OCI-M2 (cell line): ENCODE results near the gene MYCBP.
"Not testable (repeated sequence)": the region's sequence is repeated elsewhere in the genome, so short reads cannot be mapped to it uniquely, and the experiment has no call there.

Experiments
- DNase-seq: peaks from one replicate; lab custom pipeline; 2025; ENCODE audit not compliant: unreplicated experiment; lab: John Stamatoyannopoulos, UW

Gene MYCBP

DNA sequence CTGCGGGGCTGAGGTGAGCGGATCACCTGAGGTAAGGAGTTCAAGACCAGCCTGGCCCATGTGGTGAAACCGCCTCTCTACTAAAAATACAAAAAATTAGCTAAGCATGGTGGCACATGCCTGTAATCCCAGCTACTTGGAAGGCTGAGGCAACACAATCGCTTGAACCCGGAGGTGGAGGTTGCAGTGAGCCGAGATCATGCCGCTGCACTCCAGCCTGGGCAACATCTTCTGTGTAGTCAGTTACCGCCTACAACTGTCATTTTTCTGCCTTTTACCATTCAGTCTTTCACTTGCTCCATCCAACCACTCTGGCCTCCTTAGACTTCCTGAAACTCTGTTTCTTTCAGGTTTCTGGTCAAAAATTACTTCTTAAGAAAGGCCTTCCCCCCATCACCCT lies 2.2 kb downstream of the MYCBP start:
- DNase-seq, result no peak

DNA sequence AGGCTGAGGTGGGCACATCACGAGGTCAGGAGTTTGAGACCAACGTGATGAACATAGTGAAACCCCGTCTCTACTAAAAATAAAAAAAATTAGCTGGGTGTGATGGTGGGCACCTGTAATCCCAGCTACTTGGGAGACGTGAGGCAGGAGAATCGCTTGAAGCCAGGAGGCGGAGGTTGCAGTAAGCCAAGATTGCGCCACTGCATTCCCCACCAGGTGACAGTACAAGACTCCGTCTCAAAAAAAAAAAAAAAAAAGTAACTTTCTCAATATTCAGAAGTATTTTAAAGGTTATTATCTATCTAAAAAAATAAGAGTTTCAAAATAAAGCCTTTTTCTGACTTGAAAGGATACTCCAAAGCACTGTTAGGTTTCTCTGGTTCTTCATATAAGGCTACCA lies 5.9 kb downstream of the MYCBP start:
- no peak for DNase-seq

DNA sequence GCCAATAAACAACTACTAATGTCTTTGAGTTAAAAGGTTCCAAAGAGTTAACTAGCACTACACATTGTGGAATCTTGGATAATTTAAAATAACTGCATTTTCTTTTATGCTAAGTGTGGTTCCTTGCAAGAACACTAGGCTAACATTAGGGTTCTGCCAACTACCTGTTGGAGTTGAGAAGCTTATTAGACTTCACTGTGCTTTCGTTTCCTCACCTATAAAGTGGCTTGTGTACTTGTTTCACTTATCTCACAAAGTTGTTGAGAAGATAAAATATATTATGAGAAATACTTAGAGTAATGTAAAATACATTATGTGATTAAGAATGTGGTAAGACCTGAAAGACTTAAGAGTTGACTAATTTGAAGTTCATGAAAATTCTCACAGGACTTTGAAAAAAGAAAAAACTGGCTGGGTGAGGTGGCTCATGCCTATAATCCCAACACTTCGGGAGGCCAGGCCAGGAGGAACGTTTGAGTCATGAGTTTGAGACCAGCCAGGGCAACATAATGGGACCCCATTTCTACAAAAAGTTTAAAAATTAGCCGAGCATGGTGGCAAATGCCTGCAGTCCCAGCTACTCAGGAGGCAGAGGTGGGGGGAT lies 7.9 kb downstream of the MYCBP start:
- DNase-seq, result no peak

DNA sequence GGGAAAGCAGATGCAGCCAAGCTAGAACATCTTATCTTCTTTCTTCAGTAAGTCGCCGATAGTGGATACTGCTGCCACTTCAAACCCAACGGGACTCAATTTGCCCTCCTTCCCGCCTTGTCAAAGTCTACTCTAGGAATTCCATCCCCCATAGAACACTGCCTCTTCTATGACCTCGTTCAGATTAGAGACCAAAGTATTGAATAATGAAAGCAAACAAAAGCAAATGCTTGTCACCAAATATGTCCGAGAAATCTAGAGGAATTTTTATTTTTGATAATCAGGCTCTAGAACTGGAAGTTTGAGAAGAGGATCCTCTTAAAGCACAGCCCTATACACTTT lies 12.7 kb downstream of the MYCBP start:
- no peak for DNase-seq

DNA sequence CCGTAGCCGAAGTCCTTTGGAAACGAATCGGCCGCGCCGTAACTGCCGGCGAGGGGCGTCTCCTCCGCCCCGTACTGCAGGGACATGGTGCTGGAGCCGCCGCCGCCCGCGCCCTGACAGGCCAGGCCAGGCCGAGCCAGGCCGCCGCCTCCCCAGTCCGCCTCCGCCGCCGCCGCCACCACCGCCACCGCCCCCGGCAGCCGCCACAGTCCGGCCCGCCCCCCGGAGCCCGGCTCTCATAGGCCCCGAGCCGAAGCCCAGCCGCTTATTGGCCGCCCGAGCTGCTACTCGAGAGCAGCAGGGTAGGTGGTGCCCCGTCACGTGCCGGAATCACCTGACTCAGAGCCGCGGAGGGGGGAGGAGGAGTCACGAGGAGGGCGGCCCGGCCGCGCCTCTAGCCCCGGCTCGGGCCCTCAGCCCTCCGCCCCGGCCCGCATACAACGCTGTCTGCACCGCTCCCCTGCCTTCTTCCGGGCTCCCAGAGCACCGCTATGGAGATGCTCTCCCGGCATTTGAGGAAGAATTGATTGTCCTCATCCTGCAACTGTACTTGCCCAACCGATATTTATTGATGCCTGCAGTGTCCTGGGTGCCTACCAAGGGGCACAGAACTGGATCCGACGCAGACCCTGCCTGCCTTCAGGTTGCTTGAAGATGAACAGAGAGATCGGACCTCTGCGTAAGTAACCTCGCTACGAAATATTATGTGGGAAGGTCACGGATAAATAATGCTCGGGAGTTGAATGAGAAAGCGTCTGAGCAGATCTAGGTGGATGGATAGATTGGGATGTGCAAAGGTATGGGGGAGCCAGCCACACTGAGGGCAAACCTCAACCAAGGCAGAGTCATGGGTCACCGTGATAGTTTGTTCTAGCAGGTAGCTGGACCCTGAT lies 13.3 kb downstream of the MYCBP start, which contains the start of gene RRAGC:
TSS of gene RRAGC (minus strand) at position 212 of the 893 bp plus-strand sequence. CDS start at position 86, 126 bp downstream.
- DNase-seq, result peak; percentile 87

DNA sequence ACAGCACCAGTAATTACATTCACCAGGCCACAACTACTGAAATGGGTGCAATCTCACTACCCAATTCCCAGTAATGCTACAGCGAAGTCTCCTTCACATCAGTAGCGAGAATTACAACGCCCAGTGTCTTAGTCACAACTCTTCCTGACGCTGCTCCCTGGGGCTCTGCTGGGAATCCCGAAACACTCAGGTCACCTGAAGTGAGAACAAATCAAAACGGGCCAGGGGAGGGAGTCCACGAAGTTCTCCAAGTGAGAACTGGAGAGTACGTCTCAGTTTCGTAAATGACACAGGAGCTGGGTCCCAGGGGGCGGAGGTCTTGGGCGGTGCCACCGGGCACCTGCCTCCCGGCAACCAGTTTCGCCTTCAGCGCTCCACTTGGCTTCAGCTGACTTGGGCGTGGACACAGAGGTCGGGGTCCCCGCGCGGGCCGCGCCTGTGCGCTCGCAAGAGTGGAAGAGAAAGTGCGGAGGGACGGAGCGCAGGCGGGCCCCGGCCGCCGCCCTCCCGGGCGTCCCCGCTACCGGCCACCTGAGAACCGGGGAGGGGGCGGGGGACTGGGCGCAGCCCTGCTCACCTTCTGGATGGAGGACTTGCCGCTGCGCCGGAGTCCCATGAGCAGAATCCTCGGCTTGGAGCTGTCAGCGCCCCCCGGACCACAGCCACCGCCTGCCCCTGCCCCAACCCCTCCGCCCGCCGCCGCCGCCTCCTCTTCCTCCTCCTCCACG lies 14.2 kb downstream of the MYCBP start:
- DNase-seq, result no peak

DNA sequence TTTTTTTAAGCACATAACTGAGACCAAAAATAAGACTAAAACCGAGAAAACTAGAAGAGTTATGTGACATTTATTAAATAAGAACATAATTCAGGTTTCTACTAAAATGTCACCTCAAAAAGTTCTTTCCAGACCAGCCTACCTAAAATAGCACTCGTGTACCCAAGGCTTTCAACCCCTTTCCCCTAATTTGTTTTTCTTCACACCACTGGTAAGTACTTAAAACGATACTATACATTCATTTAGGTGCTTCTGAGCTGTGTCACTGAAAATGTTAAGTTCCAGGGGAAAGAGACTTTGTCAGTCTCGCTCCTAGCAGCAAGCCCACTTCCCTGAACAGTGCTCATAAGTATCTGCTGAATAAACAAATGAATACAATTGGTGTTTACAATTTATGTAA lies 20.4 kb downstream of the MYCBP start:
- no peak for DNase-seq

DNA sequence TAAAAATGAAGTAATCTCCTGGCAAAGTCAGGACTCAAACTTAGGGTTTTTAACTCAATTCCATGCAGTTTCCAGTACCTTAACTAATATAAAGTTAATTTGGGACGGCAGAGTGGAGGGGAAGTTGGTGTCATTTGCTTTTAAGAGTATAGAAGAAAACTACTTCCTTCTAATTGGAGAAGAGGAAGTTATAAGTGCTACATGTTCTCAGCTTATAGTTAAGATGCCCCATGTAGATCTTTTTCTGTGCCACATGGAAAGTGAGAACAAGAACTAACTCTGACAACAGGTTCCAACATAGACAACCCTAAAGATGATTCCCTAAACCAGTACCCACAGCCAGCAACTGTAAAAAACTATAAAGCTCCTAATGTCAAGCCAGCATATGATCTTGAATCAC lies 25.1 kb downstream of the MYCBP start:
- no peak for DNase-seq

DNA sequence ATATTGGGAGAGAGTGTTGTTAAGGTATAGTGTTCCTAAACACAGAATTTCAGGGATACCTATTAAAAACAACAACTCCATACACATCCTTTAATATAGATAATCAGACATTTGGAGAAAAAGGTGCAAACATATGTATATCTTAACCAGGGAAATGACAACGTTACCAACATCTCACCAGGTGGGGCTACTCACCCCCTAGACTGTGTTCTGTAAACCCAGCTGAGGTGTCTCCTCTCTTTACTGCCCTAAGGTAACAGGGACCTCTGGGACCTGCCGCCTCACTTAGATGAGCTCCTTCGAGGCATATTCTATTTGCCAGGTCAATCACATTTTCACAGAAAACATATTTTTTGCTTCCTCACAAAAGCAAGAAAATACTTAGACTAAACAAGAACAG lies 26.9 kb downstream of the MYCBP start:
- no peak for DNase-seq

DNA sequence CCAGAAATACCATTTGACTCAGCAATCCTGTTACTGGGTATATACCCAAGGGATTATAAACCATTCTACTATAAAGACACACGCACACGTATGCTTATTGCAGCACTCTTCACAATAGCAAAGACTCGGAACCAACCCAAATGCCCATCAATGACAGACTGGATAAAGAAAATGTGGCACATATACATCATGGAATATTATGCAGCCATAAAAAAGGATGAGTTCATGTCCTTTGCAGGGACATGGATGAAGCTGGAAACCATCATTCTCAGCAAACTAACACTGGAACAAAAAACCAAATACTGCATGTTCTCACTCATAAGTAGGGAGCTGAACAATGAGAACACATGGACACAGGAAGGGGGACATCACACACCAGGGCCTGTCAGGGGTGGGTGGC lies 28.1 kb downstream of the MYCBP start:
- not testable (repeated sequence) for DNase-seq

DNA sequence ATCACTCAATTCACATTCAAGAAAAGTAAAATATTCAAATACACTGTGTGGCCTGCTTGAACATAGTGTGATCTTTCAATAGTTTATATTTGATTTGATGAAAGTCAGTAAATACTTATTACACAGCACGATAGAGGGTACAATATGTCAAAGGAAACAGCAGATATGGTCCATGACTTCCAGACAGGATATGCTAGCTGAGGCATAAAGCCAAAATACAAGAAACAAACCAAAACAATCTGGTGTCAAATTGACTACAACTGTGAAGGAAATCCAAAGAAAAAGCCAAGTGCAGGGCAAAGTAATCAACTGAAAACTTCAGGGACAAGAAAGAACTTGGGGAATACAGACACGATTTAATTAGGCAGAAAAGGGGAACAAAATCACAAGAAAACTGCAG lies 32.9 kb downstream of the MYCBP start:
- DNase-seq, result no peak

DNA sequence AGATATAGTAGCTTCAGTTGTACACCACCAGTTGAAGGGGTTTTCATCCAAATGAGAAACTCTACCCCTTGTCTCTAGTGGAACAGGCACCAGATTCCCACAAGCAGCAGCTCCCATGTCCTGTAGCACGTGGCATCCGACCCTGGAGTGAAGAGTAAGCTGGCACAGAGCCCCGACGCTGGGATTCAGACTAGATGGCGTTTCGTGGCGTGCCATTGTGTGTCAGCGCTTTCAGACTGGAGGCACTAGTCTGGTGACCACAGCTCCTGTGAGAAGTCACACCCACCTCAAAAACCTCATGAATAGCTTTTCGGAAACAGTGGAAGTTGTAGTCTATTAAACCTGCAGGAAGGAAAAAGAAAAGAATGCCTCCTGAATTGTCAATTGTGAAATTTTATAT lies 33.8 kb downstream of the MYCBP start:
- no peak for DNase-seq

DNA sequence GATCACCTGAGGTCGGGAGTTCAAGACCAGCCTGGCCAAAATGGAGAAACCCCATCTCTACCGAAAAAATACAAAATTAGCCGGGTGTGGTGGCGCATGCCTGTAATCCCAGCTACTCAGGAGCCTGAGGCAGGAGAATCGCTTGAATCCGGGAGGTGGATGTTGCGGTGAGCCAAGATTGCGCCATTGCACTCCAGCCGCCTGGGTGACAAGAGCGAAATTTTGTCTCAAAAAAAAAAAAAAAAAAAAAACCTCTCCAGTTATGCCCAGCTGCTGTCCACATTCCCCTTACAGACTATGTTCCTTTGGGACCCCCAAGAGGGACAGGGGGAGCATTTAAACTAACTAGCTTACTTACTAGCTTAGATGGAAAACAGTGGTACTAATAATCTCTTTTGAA lies 36.8 kb downstream of the MYCBP start:
- not testable (repeated sequence) for DNase-seq

DNA sequence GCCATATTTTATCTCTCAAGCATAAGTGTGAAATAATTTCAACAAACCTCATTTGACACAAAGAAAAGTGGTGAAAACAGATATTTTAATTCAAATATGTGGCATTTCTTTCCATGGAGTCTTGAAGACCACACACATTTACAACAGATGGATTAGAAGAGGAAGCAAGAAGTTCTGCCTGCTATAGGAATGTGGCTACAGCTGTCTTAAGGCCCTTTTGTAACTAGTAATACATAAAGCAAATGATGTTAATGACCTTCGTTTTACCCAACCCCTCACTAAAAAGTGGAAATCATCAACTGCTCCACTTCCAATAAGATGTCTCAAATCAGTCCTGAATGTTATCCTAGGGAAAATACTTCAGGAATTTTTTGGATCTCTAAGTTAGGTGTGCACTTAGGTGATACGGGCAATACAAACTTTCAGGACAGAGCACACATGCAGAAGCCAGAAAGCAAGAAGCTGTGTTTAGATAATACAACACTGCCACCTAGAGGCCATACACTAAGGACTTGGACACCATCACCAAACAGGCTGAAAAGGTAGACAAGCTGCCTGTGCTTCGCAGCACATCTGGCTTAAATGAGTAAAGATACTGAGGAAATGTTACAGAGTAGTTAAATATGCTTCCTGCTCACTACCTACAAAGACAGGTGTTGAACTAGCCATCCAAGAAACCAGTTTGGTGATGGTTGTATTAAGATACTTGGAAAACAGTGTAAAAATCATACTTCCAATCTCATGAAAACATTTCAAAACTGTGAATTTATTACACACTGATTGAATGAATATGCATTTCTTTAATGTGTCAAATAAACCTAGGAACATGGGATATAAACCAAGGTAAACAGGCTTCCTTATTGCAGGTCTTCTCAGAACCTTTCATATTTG lies 38.0 kb downstream of the MYCBP start:
- peak; percentile 17 for DNase-seq

DNA sequence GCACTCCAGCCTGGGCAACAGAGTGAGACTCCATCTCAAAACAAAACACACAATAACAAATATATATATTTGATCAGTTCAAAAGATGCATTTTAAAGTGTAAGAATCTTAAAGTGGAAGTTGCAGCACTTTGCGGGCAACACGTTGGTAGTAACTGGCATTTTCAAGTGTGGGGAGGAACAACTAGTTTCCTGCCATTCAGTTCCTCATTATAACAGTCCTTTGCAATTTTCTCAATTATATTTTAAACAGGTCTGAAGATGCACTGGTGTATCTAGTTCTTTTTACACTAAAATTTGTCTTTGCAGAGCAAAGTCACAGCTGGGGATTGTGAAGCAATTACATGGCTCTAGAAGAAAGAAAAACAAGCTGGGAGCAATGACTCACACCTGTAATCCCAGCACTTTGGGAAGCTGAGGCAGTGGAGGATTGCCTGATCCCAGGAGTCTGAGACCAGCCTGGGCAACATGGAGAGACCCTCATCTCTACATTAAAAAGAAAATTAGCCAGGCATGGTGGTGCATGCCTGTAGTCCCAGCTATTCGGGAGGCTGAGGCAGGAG lies 38.8 kb downstream of the MYCBP start:
- no peak for DNase-seq

DNA sequence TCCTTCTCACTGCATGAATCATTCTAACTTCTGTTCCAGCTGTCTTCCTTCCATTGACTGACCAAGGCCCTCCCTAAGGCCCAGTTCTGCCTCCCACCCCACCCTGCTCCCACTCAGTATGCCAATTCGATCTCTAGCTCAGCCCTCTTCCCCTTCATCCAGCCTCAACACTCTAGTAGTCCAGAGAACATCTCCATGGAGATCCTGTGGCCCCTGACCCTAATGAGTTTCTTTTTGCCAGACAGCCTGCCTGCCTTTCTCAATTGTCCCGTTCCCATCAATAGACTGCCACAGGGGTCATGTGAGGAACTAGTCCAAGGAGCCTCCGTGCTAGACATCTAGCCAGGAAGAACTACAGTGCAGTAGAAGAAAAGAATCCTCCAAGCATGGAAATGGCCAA lies 40.0 kb downstream of the MYCBP start:
- no peak for DNase-seq

DNA sequence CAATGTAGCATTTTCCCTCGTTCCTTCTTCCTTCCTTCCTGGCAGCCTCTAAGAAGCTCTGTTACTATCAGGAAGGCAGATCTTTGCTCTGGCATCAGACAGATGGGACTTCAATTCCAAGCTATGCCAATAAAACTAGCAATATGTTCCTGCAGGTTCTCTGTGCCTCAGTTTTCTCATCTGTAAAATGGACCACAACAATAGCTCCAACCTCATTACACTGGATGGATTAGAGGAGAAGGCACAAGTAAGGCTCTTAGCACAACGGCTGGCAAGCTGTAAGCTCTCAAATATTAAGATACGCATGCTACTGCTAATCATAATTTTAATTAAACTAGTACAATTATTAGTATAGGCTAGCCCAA lies 40.8 kb downstream of the MYCBP start:
- no peak for DNase-seq

DNA sequence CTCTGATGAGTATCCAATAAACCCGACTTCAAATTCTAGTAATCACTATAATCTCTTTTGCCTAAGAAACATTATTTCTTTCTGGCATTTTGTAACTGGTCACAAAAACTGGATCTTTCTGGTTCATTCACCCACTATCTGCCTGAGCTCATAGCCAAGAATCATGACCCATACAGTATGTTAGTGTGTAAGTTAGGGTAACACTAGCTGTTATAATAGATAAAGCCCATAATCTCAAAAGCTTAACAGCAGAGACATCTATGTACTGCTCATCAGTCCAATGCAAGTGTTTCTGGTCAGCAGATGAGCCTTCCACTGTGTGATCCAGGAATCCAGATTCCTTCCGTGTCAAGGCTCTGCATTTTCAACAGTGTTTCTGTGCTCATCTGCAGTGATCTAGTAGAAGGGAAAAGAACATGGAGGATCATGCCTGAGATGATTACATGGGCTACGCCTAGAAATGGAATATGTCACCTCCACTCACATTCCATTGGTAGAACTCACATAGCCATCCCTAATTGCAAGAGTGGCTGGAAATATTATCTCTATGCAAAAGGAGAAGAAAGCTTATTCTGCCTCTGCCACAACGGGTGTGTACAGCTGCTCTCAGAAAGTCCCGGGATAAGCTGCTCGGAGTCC lies 41.3 kb downstream of the MYCBP start:
- no peak for DNase-seq

DNA sequence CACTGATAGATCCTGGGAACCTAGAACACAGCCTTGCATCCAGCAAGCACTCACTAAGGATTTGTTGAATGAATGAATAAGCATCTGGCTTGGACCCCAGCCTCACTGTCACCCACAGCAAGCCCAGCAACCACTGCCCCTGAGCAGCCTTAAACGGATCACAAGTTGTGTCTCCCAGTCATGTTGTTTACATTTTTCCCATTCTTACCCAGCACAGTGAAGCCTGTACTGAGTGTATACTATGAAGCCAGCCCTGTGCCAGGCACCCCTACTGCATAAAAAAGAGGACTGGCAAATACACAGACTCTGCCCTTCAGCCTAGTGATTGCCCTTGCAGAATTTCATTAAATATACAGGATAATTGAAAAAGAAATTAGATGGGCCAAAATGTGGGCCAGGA lies 43.8 kb downstream of the MYCBP start:
- no peak for DNase-seq

DNA sequence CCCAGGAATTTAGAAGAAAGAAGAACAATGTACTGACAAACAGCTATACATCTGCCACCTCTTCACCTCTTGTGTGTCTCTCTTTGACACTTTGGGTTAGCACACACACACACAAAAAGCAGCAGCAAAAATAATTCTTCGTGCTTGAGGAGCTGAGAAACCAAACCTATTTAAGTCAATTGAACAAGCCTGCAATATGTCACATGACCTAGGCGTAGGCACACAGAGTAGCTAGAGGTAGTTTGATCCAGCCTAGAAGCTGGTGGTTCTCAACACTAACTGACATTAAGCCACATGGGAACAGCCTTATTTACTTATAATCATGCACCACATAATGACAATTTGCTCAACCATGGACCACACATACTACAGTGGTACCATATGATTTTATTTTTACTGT lies 45.8 kb downstream of the MYCBP start:
- DNase-seq, result no peak
